K562 (cell line): ENCODE data around the gene CHRNE. TPM values are rescaled to one million over a fixed set of nuclear protein-coding genes. Genes with fewer than 3 reads are reported as not detected.
A peak's percentile ranks its signal among the peaks of the same experiment; 100 is the strongest.

Experiments
- ATAC-seq: fragments of 200-7000 bp; cut with Tn5 transposase; 3 replicates; pipeline ENCODE4 v1.9.1; 2020; ENCODE audit warnings: moderate library complexity
- Bru-seq: library from RNA; stranded (reverse); fragments of 400-500 nt; gene quantifications from one replicate; lab custom pipeline; 2021; lab: Mats Ljungman, UMichigan
- BruChase-seq, 2 experiments: library from RNA; stranded (reverse); fragments of 400-500 nt; gene quantifications; one replicate each; lab custom pipeline; 2021; lab: Mats Ljungman, UMichigan
- BruUV-seq: library from RNA; stranded (reverse); fragments of 400-500 nt; replicated peaks from 2 replicates; lab custom pipeline; 2021; lab: Mats Ljungman, UMichigan
- CTCF ChIA-PET: fragments of 300-600 bp; formaldehyde crosslinking; extraction: SDS; loops from one replicate; lab custom pipeline; 2021; ENCODE audit warnings: low intra/inter-chr PET ratio; lab: Yijun Ruan, JAX
- POLR2A ChIA-PET: fragments of 300-600, 350-650 bp; sonication (Branson Sonifier 250); formaldehyde crosslinking; extraction: SDS; loops from one replicate; lab custom pipeline; 2021; ENCODE audit warnings: antibody characterized with exemption, inconsistent platforms; lab: Yijun Ruan, JAX
- DNase-seq, 4 experiments: peaks; one replicate each; pipeline versions ENCODE4 v3.0.0 to v3.0.0-alpha.2; 2011 to 2018; ENCODE audit warnings: low spot score in 3 of 4, mixed read lengths in 3 of 4; ENCODE audit errors: extremely low read depth in 1 of 4
- FAIRE-seq: peaks from 2 replicates; lab custom pipeline; 2011; peaks lifted over from hg19 to GRCh38; lab: Jason Lieb, UNC
- H2AFZ ChIP-seq: 2 replicates; pipeline ENCODE4 v1.6.0; 2011; ENCODE audit warnings: low read depth, low read length, control low read depth, inconsistent platforms
- H3K27ac ChIP-seq: fragments of 200-600 bp; 3 replicates; pipeline ENCODE4 v1.8.0; 2011; ENCODE audit warnings: low read depth, mild to moderate bottlenecking, control low read depth, inconsistent platforms, low read length, moderate library complexity, mixed read lengths; ENCODE audit errors: extremely low read depth
- H3K27me3 ChIP-seq, 2 experiments: fragments of 300-600 bp in 1 of 2; 2 replicates in 1 of 2; 3 replicates in 1 of 2; pipeline versions ENCODE4 v1.6.0 to v1.8.0; 2011; ENCODE audit warnings: inconsistent platforms in 2 of 2, low read length in 2 of 2, mild to moderate bottlenecking in 1 of 2, mixed read lengths in 1 of 2, moderate library complexity in 1 of 2; ENCODE audit not compliant: control insufficient read depth in 2 of 2, insufficient read depth in 2 of 2
- H3K36me3 ChIP-seq: fragments of 300-600 bp; 3 replicates; pipeline ENCODE4 v1.8.0; 2011; ENCODE audit warnings: mild to moderate bottlenecking, low read length, inconsistent platforms; ENCODE audit not compliant: control insufficient read depth, insufficient read depth
- H3K4me1 ChIP-seq, 2 experiments: fragments of 200-600 bp in 1 of 2; replicated peaks in 1 of 2; 2 replicates in 1 of 2; 3 replicates in 1 of 2; pipeline versions ENCODE4 v1.5.1 to v1.8.0; 2011; ENCODE audit warnings: inconsistent platforms in 2 of 2, low read length in 2 of 2, mild to moderate bottlenecking in 1 of 2, mixed read lengths in 1 of 2, moderate library complexity in 1 of 2; ENCODE audit not compliant: control insufficient read depth in 2 of 2, insufficient read depth in 2 of 2
- H3K4me2 ChIP-seq: 2 replicates; pipeline ENCODE4 v1.6.1; 2011; ENCODE audit warnings: low read length, control low read depth, inconsistent platforms, mixed read lengths; ENCODE audit not compliant: insufficient read depth
- H3K4me3 ChIP-seq: fragments of 200-600 bp; sonication (generic), shearing (Covaris generic); 2 replicates; pipeline ENCODE4 v1.5.1; 2016; ENCODE audit warnings: control low read depth, inconsistent platforms
- H3K79me2 ChIP-seq: fragments of 200-600 bp; 3 replicates; pipeline ENCODE4 v1.8.0; 2011; ENCODE audit warnings: low read length, inconsistent platforms; ENCODE audit not compliant: control insufficient read depth, insufficient read depth
- H3K9ac ChIP-seq, 2 experiments: 2 replicates each; pipeline versions ENCODE4 v1.6.0 to v1.6.1; 2011; ENCODE audit warnings: low read depth in 2 of 2, low read length in 2 of 2, control low read depth in 1 of 2, inconsistent platforms in 1 of 2, mild to moderate bottlenecking in 1 of 2, mixed read lengths in 1 of 2; ENCODE audit not compliant: insufficient read depth in 1 of 2
- H3K9me1 ChIP-seq: one replicate; pipeline ENCODE4 v1.6.0; 2011; ENCODE audit warnings: inconsistent platforms, mild to moderate bottlenecking, low read length, moderate library complexity; ENCODE audit not compliant: control insufficient read depth, insufficient read depth
- H3K9me3 ChIP-seq: replicated peaks from 2 replicates; pipeline ENCODE4 v1.5.1; 2011; ENCODE audit warnings: low read depth, low read length, inconsistent platforms; ENCODE audit not compliant: control insufficient read depth, insufficient read depth
- H4K20me1 ChIP-seq: replicated peaks from 2 replicates; pipeline ENCODE4 v1.6.1; 2011; ENCODE audit warnings: low read length, inconsistent platforms, mixed read lengths; ENCODE audit not compliant: control insufficient read depth, insufficient read depth
- BHLHE40 ChIP-seq: IDR thresholded peaks from 2 replicates; pipeline ENCODE4 v1.6.1; 2011; ENCODE audit warnings: low read length, improper control_type of control experiment
- CCAR2 ChIP-seq: fragments of 200-400 bp; formaldehyde crosslinking; IDR thresholded peaks from 2 replicates; pipeline ENCODE4 v1.6.1; 2017; ENCODE audit warnings: mild to moderate bottlenecking, low read depth, low read length
- NR4A1 ChIP-seq, 2 experiments: fragments of 250-450 bp in 1 of 2; fragments of 450-650 bp in 1 of 2; sonication (Bioruptor Pico) in 1 of 2; IDR thresholded peaks; 2 replicates each; pipeline versions ENCODE4 v1.4.0 to v1.6.1; 2016 to 2020; ENCODE audit warnings: mild to moderate bottlenecking in 2 of 2, missing compliant biosample characterization in 1 of 2, missing genetic modification characterization in 1 of 2, moderate library complexity in 1 of 2
- RNF2 ChIP-seq: sonication (generic); IDR thresholded peaks from 2 replicates; pipeline ENCODE4 v1.6.1; 2016
- SMC3 ChIP-seq: conservative IDR thresholded peaks from 2 replicates; pipeline ENCODE4 v1.6.1; 2011; ENCODE audit warnings: low read depth, low read length, improper control_type of control experiment; ENCODE audit not compliant: insufficient read depth
- SOX6 ChIP-seq: fragments of 450-650 bp; IDR thresholded peaks from 2 replicates; pipeline ENCODE4 v1.6.1; 2014; ENCODE audit warnings: mild to moderate bottlenecking
- ZBTB17 ChIP-seq: fragments of 450-650 bp; formaldehyde crosslinking; IDR thresholded peaks from 2 replicates; pipeline ENCODE4 v1.4.0; 2020; ENCODE audit warnings: mild to moderate bottlenecking
- ZBTB8A ChIP-seq: fragments of 450-650 bp; IDR thresholded peaks from 2 replicates; pipeline ENCODE4 v1.6.1; 2018; ENCODE audit warnings: mild to moderate bottlenecking, moderate library complexity; ENCODE audit not compliant: partially characterized antibody
- WGBS: fragments of 100-300 bp; shearing (Covaris generic); methylation state at CpG from one replicate; pipeline ENCODE4 v1.1.6; 2016; ENCODE audit warnings: low coverage, mixed read lengths; ENCODE audit not compliant: insufficient coverage; ENCODE audit errors: missing lambda C conversion rate; 5-methylcytosine and 5-hydroxymethylcytosine counted together
- in situ Hi-C: fragments of 300-500 bp; cut with MboI; formaldehyde crosslinking; loops from 4 replicates; pipeline ENCODE4 v1.15.0; 2018; ENCODE audit warnings: inconsistent platforms, mixed read lengths
- intact Hi-C: fragments of 100-400 bp; cut with micrococcal nuclease; formaldehyde crosslinking; loops from 2 replicates; pipeline ENCODE4 v1.14.2; 2022
- long read RNA-seq, 3 experiments: library from polyadenylated mRNA in 2 of 3; library from RNA in 1 of 3; unstranded in 2 of 3; stranded (forward) in 1 of 3; transcript quantifications; one replicate each; pipeline ENCODE4 v2.0.0, GENCODE V29; 2019 to 2022
- polyA minus RNA-seq, 3 experiments: library from RNA; depleted of rRNA, polyadenylated mRNA; stranded (reverse); fragments of >200 nt; gene quantifications; 2 replicates each; pipeline ENCODE4 v1.2.3, GENCODE V29; 2011
- polyA plus RNA-seq, 8 experiments: library from polyadenylated mRNA; depleted of rRNA in 4 of 8; stranded (reverse) in 5 of 8; unstranded in 3 of 8; fragments of >200 nt; fragmentation: Nextera tagmentation in 2 of 8; fragmentation: Illumina TruSeq in 1 of 8; extraction: Ambion mirVana in 2 of 8; extraction: Trizol in 1 of 8; gene quantifications; 2 replicates each; pipeline versions ENCODE4 v1.2.1 to v1.2.3, GENCODE V29; 2011 to 2014; ENCODE audit warnings: inconsistent platforms in 1 of 8, missing spikeins in 1 of 8
- total RNA-seq, 7 experiments: library from RNA; depleted of rRNA in 6 of 7; stranded (reverse); fragments of >200 nt in 6 of 7; fragmentation: Illumina TruSeq in 2 of 7; extraction: Trizol in 2 of 7; gene quantifications; 2 replicates each; pipeline versions ENCODE4 v1.2.1 to v1.2.3, GENCODE V29; 2011 to 2021; ENCODE audit warnings: low replicate concordance in 1 of 7
- TF ChIP-seq, protein P1 (sequence below): sonication (generic); formaldehyde crosslinking; IDR thresholded peaks from 2 replicates; pipeline ENCODE4 v1.9.0; 2022; ENCODE audit warnings: mild to moderate bottlenecking, missing genetic modification reagents
- TF ChIP-seq, protein P2 (sequence below), 2 experiments: fragments of 450-650 bp; conservative IDR thresholded peaks; 2 replicates each; pipeline ENCODE4 v1.6.1; 2017; ENCODE audit warnings: mild to moderate bottlenecking in 2 of 2, moderate library complexity in 2 of 2
- TF ChIP-seq, protein P3 (sequence below), 3 experiments: IDR thresholded peaks in 2 of 3; conservative IDR thresholded peaks in 1 of 3; 2 replicates each; pipeline ENCODE4 v1.5.1; 2011 to 2012; ENCODE audit warnings: low read length in 3 of 3, mild to moderate bottlenecking in 3 of 3, control low read depth in 2 of 3, improper control_type of control experiment in 1 of 3, inconsistent platforms in 1 of 3, low read depth in 1 of 3, mixed read lengths in 1 of 3, moderate library complexity in 1 of 3; ENCODE audit not compliant: insufficient read depth in 2 of 3

CHRNE gene
- 0.21 TPM in 1 of 2 replicates, not detected in the other for total RNA-seq (2011; cell fraction: chromatin; rRNA removed; ENCODE audit: low replicate concordance)
- total RNA-seq (2011; cell fraction: nucleolus; rRNA removed), result not detected in 2 replicates
- 0.37 TPM in 1 of 2 replicates, not detected in the other for total RNA-seq (2011; cell fraction: nucleoplasm; rRNA removed)
- not detected in 2 replicates for total RNA-seq (2014; rRNA removed)
- not detected in 2 replicates for total RNA-seq (2014; rRNA removed; fragmentation: Illumina TruSeq; extraction: Trizol)
- not detected in 2 replicates for total RNA-seq (2015; rRNA removed; fragmentation: Illumina TruSeq; extraction: Trizol)
- total RNA-seq (2021), result 0.25 TPM in 1 of 2 replicates, not detected in the other
- not detected in 2 replicates for polyA plus RNA-seq (2011; rRNA removed)
- polyA plus RNA-seq (2011; cell fraction: cytosol; rRNA removed), result not detected in 2 replicates
- polyA plus RNA-seq (2011; cell fraction: nucleus; rRNA removed), result 0.24 and 0.33 TPM in 2 replicates
- polyA plus RNA-seq (2012), result 0.06 and 0.08 TPM in 2 replicates
- not detected in 2 replicates for polyA plus RNA-seq (2014; fragmentation: Illumina TruSeq; extraction: Trizol)
- not detected for polyA plus RNA-seq (2014; fragmentation: Nextera tagmentation; extraction: Ambion mirVana)
- not detected in 2 replicates for polyA plus RNA-seq (2014; rRNA removed)
- not detected in 2 replicates for polyA minus RNA-seq (2011; rRNA and poly(A)+ RNA removed)
- not detected in 2 replicates for polyA minus RNA-seq (2011; cell fraction: cytosol; rRNA and poly(A)+ RNA removed)
- polyA minus RNA-seq (2011; cell fraction: nucleus; rRNA and poly(A)+ RNA removed), result not detected in 2 replicates
- percentile 40 among the genes with signal in this experiment for Bru-seq, nascent RNA
- BruChase-seq, experiment 1, labeled RNA remaining after a 2-hour chase, result percentile 38 among the genes with signal in this experiment
- percentile 43 among the genes with signal in this experiment for BruChase-seq, experiment 2, labeled RNA remaining after a 6-hour chase
- long read RNA-seq, experiment 1, partial matches to known transcripts, result 0 of 1 reads
- long read RNA-seq, experiment 1, other reads (novel, unspliced or antisense), result 1 of 1 reads
- long read RNA-seq, experiment 2, result 0 reads
- long read RNA-seq, experiment 3, result 0 reads

DNA sequence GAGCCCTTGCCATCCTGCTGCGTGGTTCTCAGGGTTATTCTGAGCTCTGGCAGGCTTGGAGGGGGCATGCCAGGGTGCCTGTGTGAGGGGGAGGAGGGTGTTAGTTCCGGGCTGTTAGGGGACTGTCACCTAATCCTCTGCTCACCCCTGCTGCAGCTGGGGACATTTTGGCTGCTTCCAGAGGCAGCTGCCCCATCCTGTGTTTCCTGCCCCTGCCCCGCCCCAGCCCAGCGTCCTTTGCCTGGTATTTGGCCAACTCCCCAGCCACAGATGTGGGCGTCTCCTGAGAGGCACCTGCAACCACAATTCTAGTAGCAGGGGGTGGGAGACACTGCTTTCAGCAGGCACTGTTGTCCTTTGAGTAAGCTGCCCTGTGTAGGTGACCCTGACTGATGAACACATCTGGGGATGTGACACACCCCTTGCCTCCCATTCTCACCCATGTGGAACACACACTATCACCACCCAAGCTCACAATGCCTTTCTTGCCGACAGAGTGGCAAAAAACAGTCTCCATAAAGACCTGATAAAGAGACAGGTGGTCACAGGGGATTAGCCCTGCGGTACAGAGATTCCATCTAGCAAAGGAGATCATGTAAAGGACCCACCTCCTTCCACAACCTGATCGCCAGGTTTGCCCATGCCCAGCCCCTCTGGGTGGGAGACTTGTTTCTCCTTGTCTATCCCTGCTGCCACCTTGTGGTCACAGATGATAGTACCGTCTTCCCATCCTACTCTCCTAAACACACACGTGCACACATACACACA is at the start of gene CHRNE:
Gene CHRNE (minus strand): TSS at position 48 of the 768 bp plus-strand sequence. CDS start 35 bp downstream, at position 13.
- in situ Hi-C loops (no loop called here), intact Hi-C loops (loop anchor here (10.0 kb wide), 1 partner anchor 62 kb away; the partner anchor contains the start of gene SPAG7)
- Histone ChIP-seq H3K4me2 (peak within 1 kb of the TSS; percentile 29; the same call in 1 of the 2 replicates), H3K9ac (peak within 1 kb of the TSS in 1 of 2 experiments; percentile 43; a peak in 2 of 4 replicates), H3K79me2 (no peaks in the 10 kb centered on the region), H3K4me1 (peaks cover 14 to 26% of the 10 kb centered on the region in 2 experiments), H3K27ac (peak within 1 kb of the TSS; percentile 30; the same call in 2 of the 3 replicates), H3K9me1 (peaks cover 2% of the 10 kb centered on the region), H3K9me3 (no peaks in the 10 kb centered on the region), H2AFZ (peak within 1 kb of the TSS; percentile 70), H3K4me3 (no peak within 1 kb of the TSS), H4K20me1 (no peaks in the 10 kb centered on the region), H3K27me3 (no peaks in the 10 kb centered on the region; a peak in 1 of 5 replicates), H3K36me3 (no peaks in the 10 kb centered on the region)
- ATAC-seq, result peak; percentile 88
- no TSS peak for BruUV-seq
- CTCF ChIA-PET, result interaction anchor here (0.6 to 1.3 kb wide), 3 partner anchors 21 to 159 kb away, joined by 3 to 5 read pairs (median 3); no protein-coding TSS in a partner anchor
- WGBS, result 12% methylated on average over 9 of the region's 10 CpGs
- peak; percentile 82 for FAIRE-seq
- peak; percentile 43 to 79 (median 64) for DNase-seq
- POLR2A ChIA-PET, result interaction anchor here (0.9 kb wide), 2 partner anchors 96 to 141 kb away, joined by 3 read pairs; partner anchors contain the start of gene PLD2
- TF ChIP-seq ZBTB17 (CRISPR knock-in tag) (no peak), BHLHE40 (peak; percentile 85), SOX6 (no peak), CCAR2 (no peak), RNF2 (no peak), ZBTB8A (no peak), NR4A1 (CRISPR knock-in tag; IDR thresholded peaks at IDR 0.05) (no peak), NR4A1 (tag; IDR thresholded peaks at IDR 0.05) (no peak), SMC3 (peak; percentile 71; the same call in 1 of the 2 replicates)
- TF ChIP-seq, protein P1, sequence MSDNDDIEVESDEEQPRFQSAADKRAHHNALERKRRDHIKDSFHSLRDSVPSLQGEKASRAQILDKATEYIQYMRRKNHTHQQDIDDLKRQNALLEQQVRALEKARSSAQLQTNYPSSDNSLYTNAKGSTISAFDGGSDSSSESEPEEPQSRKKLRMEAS (CRISPR knock-in tag), result 0 out of 2 replicates have a peak, but pooled peaks have one; percentile 28
- TF ChIP-seq, protein P2, sequence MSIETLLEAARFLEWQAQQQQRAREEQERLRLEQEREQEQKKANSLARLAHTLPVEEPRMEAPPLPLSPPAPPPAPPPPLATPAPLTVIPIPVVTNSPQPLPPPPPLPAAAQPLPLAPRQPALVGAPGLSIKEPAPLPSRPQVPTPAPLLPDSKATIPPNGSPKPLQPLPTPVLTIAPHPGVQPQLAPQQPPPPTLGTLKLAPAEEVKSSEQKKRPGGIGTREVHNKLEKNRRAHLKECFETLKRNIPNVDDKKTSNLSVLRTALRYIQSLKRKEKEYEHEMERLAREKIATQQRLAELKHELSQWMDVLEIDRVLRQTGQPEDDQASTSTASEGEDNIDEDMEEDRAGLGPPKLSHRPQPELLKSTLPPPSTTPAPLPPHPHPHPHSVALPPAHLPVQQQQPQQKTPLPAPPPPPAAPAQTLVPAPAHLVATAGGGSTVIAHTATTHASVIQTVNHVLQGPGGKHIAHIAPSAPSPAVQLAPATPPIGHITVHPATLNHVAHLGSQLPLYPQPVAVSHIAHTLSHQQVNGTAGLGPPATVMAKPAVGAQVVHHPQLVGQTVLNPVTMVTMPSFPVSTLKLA (conservative IDR thresholded peaks at IDR 0.05), result peak; percentile 42 to 46; a peak in 3 of 4 replicates
- TF ChIP-seq, protein P3, sequence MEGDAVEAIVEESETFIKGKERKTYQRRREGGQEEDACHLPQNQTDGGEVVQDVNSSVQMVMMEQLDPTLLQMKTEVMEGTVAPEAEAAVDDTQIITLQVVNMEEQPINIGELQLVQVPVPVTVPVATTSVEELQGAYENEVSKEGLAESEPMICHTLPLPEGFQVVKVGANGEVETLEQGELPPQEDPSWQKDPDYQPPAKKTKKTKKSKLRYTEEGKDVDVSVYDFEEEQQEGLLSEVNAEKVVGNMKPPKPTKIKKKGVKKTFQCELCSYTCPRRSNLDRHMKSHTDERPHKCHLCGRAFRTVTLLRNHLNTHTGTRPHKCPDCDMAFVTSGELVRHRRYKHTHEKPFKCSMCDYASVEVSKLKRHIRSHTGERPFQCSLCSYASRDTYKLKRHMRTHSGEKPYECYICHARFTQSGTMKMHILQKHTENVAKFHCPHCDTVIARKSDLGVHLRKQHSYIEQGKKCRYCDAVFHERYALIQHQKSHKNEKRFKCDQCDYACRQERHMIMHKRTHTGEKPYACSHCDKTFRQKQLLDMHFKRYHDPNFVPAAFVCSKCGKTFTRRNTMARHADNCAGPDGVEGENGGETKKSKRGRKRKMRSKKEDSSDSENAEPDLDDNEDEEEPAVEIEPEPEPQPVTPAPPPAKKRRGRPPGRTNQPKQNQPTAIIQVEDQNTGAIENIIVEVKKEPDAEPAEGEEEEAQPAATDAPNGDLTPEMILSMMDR (IDR thresholded peaks at IDR 0.05 in 2 of 3, conservative IDR thresholded peaks at IDR 0.05 in 1 of 3; ENCODE audit: insufficient read depth in 2 of 3, low read depth in 1 of 3, low read length in 3 of 3), result peak; percentile 67 to 84 (median 68)
